Hepatocyte (in vitro differentiated cells): ENCODE measurements around the gene ZBTB48. TPM values are rescaled to one million over a fixed set of nuclear protein-coding genes. Genes with fewer than 3 reads are reported as not detected.

Experiments
- DNase-seq: peaks from one replicate; pipeline ENCODE4 v3.0.0-alpha.2; 2016; ENCODE audit warnings: low spot score
- H2AFZ ChIP-seq: fragments of 200-600 bp; sonication (generic); 2 replicates; pipeline ENCODE4 v1.6.0; 2016; ENCODE audit warnings: antibody characterized with exemption, mild to moderate bottlenecking
- H3K27ac ChIP-seq: fragments of 200-600 bp; sonication (generic); 2 replicates; pipeline ENCODE4 v1.5.1; 2016; ENCODE audit warnings: mild to moderate bottlenecking
- H3K27me3 ChIP-seq: fragments of 200-600 bp; sonication (generic); 2 replicates; pipeline ENCODE4 v1.6.1; 2016
- H3K36me3 ChIP-seq: fragments of 200-600 bp; sonication (generic); replicated peaks from 2 replicates; pipeline ENCODE4 v1.5.1; 2016; ENCODE audit warnings: low read depth; ENCODE audit not compliant: insufficient read depth
- H3K4me1 ChIP-seq: fragments of 200-600 bp; sonication (generic); 2 replicates; pipeline ENCODE4 v1.5.1; 2016; ENCODE audit warnings: mild to moderate bottlenecking, moderate library complexity; ENCODE audit not compliant: insufficient read depth
- H3K4me2 ChIP-seq: fragments of 200-600 bp; sonication (generic); 2 replicates; pipeline ENCODE4 v1.6.0; 2016
- H3K4me3 ChIP-seq: fragments of 200-600 bp; sonication (generic); 2 replicates; pipeline ENCODE4 v1.5.1; 2016; ENCODE audit warnings: mild to moderate bottlenecking
- H3K79me2 ChIP-seq: fragments of 200-600 bp; sonication (generic); 2 replicates; pipeline ENCODE4 v1.6.0; 2017; ENCODE audit warnings: mild to moderate bottlenecking
- H3K9me2 ChIP-seq: fragments of 200-600 bp; sonication (generic); replicated peaks from 2 replicates; pipeline ENCODE4 v1.6.0; 2017; ENCODE audit warnings: mild to moderate bottlenecking; ENCODE audit not compliant: insufficient read depth
- H3K9me3 ChIP-seq: fragments of 200-600 bp; sonication (generic); 2 replicates; pipeline ENCODE4 v1.5.1; 2016; ENCODE audit warnings: low read depth, mild to moderate bottlenecking
- H4K20me1 ChIP-seq: fragments of 200-600 bp; sonication (generic); 2 replicates; pipeline ENCODE4 v1.6.0; 2016; ENCODE audit warnings: mild to moderate bottlenecking; ENCODE audit not compliant: insufficient read depth, poor library complexity, severe bottlenecking
- EZH2 ChIP-seq: fragments of 200-600 bp; sonication (generic); IDR thresholded peaks from 2 replicates; pipeline ENCODE4 v1.6.1; 2016; ENCODE audit warnings: antibody characterized with exemption, mild to moderate bottlenecking, borderline replicate concordance
- EZH2phosphoT487 ChIP-seq: fragments of 200-600 bp; sonication (generic); IDR thresholded peaks from one replicate; pipeline ENCODE4 v1.6.1; 2018; ENCODE audit warnings: antibody characterized with exemption, mild to moderate bottlenecking, low read depth, moderate library complexity; ENCODE audit not compliant: unreplicated experiment, severe bottlenecking
- WGBS: methylation state at CpG from one replicate; pipeline ENCODE4 v1.1.6; 2016; ENCODE audit warnings: low lambda C conversion rate; ENCODE audit errors: missing lambda C conversion rate; 5-methylcytosine and 5-hydroxymethylcytosine counted together
- polyA plus RNA-seq: library from polyadenylated mRNA; unstranded; fragments of >200 nt; fragmentation: Nextera tagmentation; extraction: Ambion mirVana; gene quantifications from 2 replicates; pipeline ENCODE4 v1.2.1, GENCODE V29; 2016
- total RNA-seq: library from RNA; depleted of rRNA; stranded (reverse); fragments of >200 nt; gene quantifications from 2 replicates; pipeline ENCODE4 v1.2.3, GENCODE V29; 2014
- TF ChIP-seq, protein P1 (sequence below): fragments of 200-600 bp; sonication (generic); IDR thresholded peaks from 2 replicates; pipeline ENCODE4 v1.5.1; 2016; ENCODE audit warnings: antibody characterized with exemption, mild to moderate bottlenecking; ENCODE audit not compliant: poor library complexity

Gene ZBTB48
- total and polyA plus RNA-seq, 2 experiments from 2014 or later: 22.9 to 24.8 TPM

DNA sequence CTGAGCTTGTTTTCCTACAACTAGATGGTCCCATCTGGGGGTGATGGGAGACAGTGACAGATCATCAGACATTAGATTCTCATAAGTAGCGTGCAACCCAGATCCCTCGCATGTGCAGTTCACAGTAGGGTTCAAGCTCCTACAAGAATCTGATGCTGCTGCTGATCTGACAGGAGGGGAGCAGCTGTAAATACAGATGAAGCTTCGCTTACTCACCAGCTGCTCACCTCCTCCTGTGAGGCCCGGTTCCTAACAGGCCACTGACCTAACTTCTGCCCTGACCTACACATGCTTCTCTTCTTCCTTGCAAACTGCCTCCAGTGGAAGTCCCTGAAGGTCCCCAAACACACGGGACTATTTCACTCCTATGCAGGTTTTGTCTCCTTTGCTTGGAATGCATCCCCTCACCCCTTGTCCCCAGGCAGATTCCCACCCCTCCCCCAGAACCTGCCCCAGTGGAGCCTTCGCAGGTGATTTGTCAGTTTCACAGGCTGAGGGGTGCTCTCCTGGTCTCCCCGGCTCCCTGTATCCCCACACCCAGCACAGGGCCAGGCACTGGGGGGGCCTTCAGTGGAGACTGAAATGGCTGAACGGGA is 5.7 kb upstream of the ZBTB48 start:
- DNase-seq: no peak
- Histone ChIP-seq H3K27me3 (no peaks in the 10 kb centered on the region), H3K9me2 (no peaks in the 10 kb centered on the region), H4K20me1 (no peaks in the 10 kb centered on the region), H3K4me1 (peaks cover 2% of the 10 kb centered on the region), H2AFZ (no peak overlapping the region), H3K27ac (no peak overlapping the region), H3K36me3 (no peaks in the 10 kb centered on the region), H3K4me2 (no peak overlapping the region), H3K4me3 (no peak overlapping the region), H3K9me3 (no peaks in the 10 kb centered on the region), H3K79me2 (no peaks in the 10 kb centered on the region)
- no peak for TF ChIP-seq EZH2
- TF ChIP-seq, protein P1, sequence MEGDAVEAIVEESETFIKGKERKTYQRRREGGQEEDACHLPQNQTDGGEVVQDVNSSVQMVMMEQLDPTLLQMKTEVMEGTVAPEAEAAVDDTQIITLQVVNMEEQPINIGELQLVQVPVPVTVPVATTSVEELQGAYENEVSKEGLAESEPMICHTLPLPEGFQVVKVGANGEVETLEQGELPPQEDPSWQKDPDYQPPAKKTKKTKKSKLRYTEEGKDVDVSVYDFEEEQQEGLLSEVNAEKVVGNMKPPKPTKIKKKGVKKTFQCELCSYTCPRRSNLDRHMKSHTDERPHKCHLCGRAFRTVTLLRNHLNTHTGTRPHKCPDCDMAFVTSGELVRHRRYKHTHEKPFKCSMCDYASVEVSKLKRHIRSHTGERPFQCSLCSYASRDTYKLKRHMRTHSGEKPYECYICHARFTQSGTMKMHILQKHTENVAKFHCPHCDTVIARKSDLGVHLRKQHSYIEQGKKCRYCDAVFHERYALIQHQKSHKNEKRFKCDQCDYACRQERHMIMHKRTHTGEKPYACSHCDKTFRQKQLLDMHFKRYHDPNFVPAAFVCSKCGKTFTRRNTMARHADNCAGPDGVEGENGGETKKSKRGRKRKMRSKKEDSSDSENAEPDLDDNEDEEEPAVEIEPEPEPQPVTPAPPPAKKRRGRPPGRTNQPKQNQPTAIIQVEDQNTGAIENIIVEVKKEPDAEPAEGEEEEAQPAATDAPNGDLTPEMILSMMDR: no peak
- no peak for TF ChIP-seq EZH2phosphoT487
- 79% methylated on average over 8 of the region's 8 CpGs for WGBS

DNA sequence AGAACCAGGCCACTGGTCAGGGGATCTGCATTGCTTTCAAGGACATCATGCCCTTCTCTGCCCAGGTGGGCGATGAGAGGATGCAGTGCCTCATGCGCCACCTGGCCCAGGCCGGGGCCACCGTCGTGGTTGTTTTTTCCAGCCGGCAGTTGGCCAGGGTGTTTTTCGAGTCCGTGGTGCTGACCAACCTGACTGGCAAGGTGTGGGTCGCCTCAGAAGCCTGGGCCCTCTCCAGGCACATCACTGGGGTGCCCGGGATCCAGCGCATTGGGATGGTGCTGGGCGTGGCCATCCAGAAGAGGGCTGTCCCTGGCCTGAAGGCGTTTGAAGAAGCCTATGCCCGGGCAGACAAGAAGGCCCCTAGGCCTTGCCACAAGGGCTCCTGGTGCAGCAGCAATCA is 5.0 kb upstream of the ZBTB48 start:
- H3K4me1 ChIP-seq: peaks cover 6% of the 10 kb centered on the region
- WGBS: 90% methylated on average over 14 of the region's 14 CpGs
- H3K27me3 ChIP-seq: no peaks in the 10 kb centered on the region
- H3K4me2 ChIP-seq: no peak overlapping the region
- no peak overlapping the region for H3K27ac ChIP-seq
- DNase-seq: no peak
- TF ChIP-seq, protein P1: no peak
- TF ChIP-seq EZH2phosphoT487: no peak
- TF ChIP-seq EZH2: no peak
- H4K20me1 ChIP-seq: no peaks in the 10 kb centered on the region
- H3K4me3 ChIP-seq: no peak overlapping the region
- H3K9me3 ChIP-seq: no peaks in the 10 kb centered on the region
- no peak overlapping the region for H2AFZ ChIP-seq
- no peaks in the 10 kb centered on the region for H3K9me2 ChIP-seq
- H3K79me2 ChIP-seq: no peaks in the 10 kb centered on the region
- no peaks in the 10 kb centered on the region for H3K36me3 ChIP-seq

- Histone ChIP-seq H3K9me3 (no peaks in the 10 kb centered on the region), H4K20me1 (no peaks in the 10 kb centered on the region), H3K36me3 (no peaks in the 10 kb centered on the region), H3K4me2 (no peak overlapping the region), H3K4me3 (no peak overlapping the region), H3K27me3 (no peaks in the 10 kb centered on the region), H3K27ac (no peak overlapping the region), H2AFZ (no peak overlapping the region), H3K9me2 (no peaks in the 10 kb centered on the region), H3K4me1 (peaks cover 32% of the 10 kb centered on the region), H3K79me2 (peaks cover 23% of the 10 kb centered on the region)
- WGBS: 82% methylated on average over 6 of the region's 6 CpGs
- DNase-seq: no peak
- TF ChIP-seq EZH2phosphoT487 (no peak), EZH2 (no peak)
- TF ChIP-seq, protein P1: no peak
Observed at GRCh38 chr1:6577831-6578525, 1.8 kb upstream of the ZBTB48 start.
